HCT116 (cell line): Measurements from ENCODE around the gene SLC1A4.

Source experiments
- CEBPB ChIP-seq: IDR thresholded peaks from 2 replicates; pipeline ENCODE4 v1.6.1; 2012; ENCODE audit warnings: low read depth
- EZH2 ChIP-seq: fragments of 200-600 bp; sonication (generic); IDR thresholded peaks from 2 replicates; pipeline ENCODE4 v1.6.1; 2017; ENCODE audit warnings: antibody characterized with exemption, mixed run types
- FOSL1 ChIP-seq: IDR thresholded peaks from 2 replicates; pipeline ENCODE4 v1.6.1; 2012; ENCODE audit warnings: low read depth
- MAX ChIP-seq: IDR thresholded peaks from 2 replicates; pipeline ENCODE4 v1.6.1; 2012
- POLR2A ChIP-seq: IDR thresholded peaks from 2 replicates; pipeline ENCODE4 v1.7.0; 2011; ENCODE audit warnings: borderline replicate concordance; ENCODE audit not compliant: insufficient read depth, insufficient read length; ENCODE audit errors: extremely low read depth
- POLR2AphosphoS5 ChIP-seq: IDR thresholded peaks from 2 replicates; pipeline ENCODE4 v1.6.1; 2011; ENCODE audit warnings: mild to moderate bottlenecking, low read depth, low read length, moderate library complexity
- SIN3A ChIP-seq: IDR thresholded peaks from 2 replicates; pipeline ENCODE4 v1.6.1; 2012; ENCODE audit warnings: low read depth
- SRF ChIP-seq: IDR thresholded peaks from 2 replicates; pipeline ENCODE4 v1.6.1; 2012; ENCODE audit warnings: low read depth
- TF ChIP-seq, protein P1 (sequence below), 3 experiments: fragments of 200-600 bp in 1 of 3; sonication (generic) in 1 of 3; IDR thresholded peaks in 2 of 3; conservative IDR thresholded peaks in 1 of 3; 2 replicates each; pipeline ENCODE4 v1.5.1; 2012 to 2017; ENCODE audit warnings: low read depth in 2 of 3, low read length in 2 of 3, antibody characterized with exemption in 1 of 3, borderline replicate concordance in 1 of 3, control low read depth in 1 of 3, mild to moderate bottlenecking in 1 of 3, mixed read lengths in 1 of 3, mixed run types in 1 of 3, moderate library complexity in 1 of 3; ENCODE audit not compliant: insufficient read depth in 1 of 3

GRCh38 chr2:65062843-65063825 is 73.9 kb downstream of the SLC1A4 start:
- TF ChIP-seq, protein P1, sequence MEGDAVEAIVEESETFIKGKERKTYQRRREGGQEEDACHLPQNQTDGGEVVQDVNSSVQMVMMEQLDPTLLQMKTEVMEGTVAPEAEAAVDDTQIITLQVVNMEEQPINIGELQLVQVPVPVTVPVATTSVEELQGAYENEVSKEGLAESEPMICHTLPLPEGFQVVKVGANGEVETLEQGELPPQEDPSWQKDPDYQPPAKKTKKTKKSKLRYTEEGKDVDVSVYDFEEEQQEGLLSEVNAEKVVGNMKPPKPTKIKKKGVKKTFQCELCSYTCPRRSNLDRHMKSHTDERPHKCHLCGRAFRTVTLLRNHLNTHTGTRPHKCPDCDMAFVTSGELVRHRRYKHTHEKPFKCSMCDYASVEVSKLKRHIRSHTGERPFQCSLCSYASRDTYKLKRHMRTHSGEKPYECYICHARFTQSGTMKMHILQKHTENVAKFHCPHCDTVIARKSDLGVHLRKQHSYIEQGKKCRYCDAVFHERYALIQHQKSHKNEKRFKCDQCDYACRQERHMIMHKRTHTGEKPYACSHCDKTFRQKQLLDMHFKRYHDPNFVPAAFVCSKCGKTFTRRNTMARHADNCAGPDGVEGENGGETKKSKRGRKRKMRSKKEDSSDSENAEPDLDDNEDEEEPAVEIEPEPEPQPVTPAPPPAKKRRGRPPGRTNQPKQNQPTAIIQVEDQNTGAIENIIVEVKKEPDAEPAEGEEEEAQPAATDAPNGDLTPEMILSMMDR (IDR thresholded peaks at IDR 0.05 in 2 of 3, conservative IDR thresholded peaks at IDR 0.05 in 1 of 3; ENCODE audit: borderline replicate concordance in 1 of 3, insufficient read depth in 1 of 3, low read depth in 2 of 3, low read length in 2 of 3) = no peak
- TF ChIP-seq POLR2AphosphoS5 (no peak), MAX (no peak), EZH2 (no peak), CEBPB (no peak), POLR2A (no peak), FOSL1 (no peak), SRF (no peak), SIN3A (no peak)
